Measurements from ENCODE around the gene UBLCP1. TPM values are rescaled to one million over a fixed set of nuclear protein-coding genes. Genes with fewer than 3 reads are reported as not detected.

UBLCP1 gene
- total and polyA plus RNA-seq, 11 donors, result 11.9 to 20.4 (median 14.4) TPM

GRCh38 chr5:159319832-159320231 is 56.7 kb downstream of the UBLCP1 start:
- intact Hi-C loops (cut with DNase I), result loop anchor here in 4 of 10 donors (5.0 to 10.0 kb wide), 2 partner anchors 163 to 165 kb away; no protein-coding TSS in a partner anchor
- ATAC-seq, result no peak
- no peaks in the 10 kb centered on the region for H3K9me3 ChIP-seq
- TF ChIP-seq POLR2A (IDR thresholded peaks at IDR 0.05) (no peak), CTCF (IDR thresholded peaks at IDR 0.05) (no peak)
- no peaks in the 10 kb centered on the region for H3K27me3 ChIP-seq
- no peaks in the 10 kb centered on the region for H3K4me1 ChIP-seq
- no peaks in the 10 kb centered on the region for H3K36me3 ChIP-seq
- DNase-seq, result no peak
- H3K4me3 ChIP-seq, result no peak overlapping the region
- no peak overlapping the region for H3K27ac ChIP-seq
- WGBS, 4 donors, result 36 to 60% (median 49%) methylated on average over 2 of the region's 2 CpGs

GRCh38 chr5:159322180-159322579 is 59.1 kb downstream of the UBLCP1 start:
- DNase-seq (no peak), ATAC-seq (no peak)
- Histone ChIP-seq H3K9me3 (no peaks in the 10 kb centered on the region), H3K27ac (no peak overlapping the region), H3K27me3 (peaks cover 0 to 9% (median 0%) of the 10 kb centered on the region in 9 donors), H3K36me3 (no peaks in the 10 kb centered on the region), H3K4me3 (no peak overlapping the region), H3K4me1 (no peaks in the 10 kb centered on the region)
- intact Hi-C loops (cut with DNase I), result no loop called here
- 86 to 90% (median 88%) methylated on average over 6 of the region's 6 CpGs for WGBS, 4 donors
- TF ChIP-seq POLR2A (IDR thresholded peaks at IDR 0.05) (no peak), CTCF (IDR thresholded peaks at IDR 0.05) (no peak)

- WGBS, 4 donors, result 93 to 95% (median 94%) methylated on average over 3 of the region's 3 CpGs
- intact Hi-C loops (cut with DNase I), result no loop called here
- Histone ChIP-seq H3K27me3 (peaks cover 0 to 19% (median 0%) of the 10 kb centered on the region in 9 donors), H3K4me1 (no peaks in the 10 kb centered on the region), H3K9me3 (no peaks in the 10 kb centered on the region), H3K36me3 (no peaks in the 10 kb centered on the region), H3K4me3 (no peak overlapping the region), H3K27ac (no peak overlapping the region)
- ATAC-seq (no peak), DNase-seq (no peak)
- TF ChIP-seq CTCF (IDR thresholded peaks at IDR 0.05) (no peak), POLR2A (IDR thresholded peaks at IDR 0.05) (no peak)
Observed at GRCh38 chr5:159324102-159324755, 61.1 kb downstream of the UBLCP1 start.

- no peaks in the 10 kb centered on the region for H3K9me3 ChIP-seq
- DNase-seq (no peak), ATAC-seq (no peak)
- 66 to 85% (median 80%) methylated on average over 4 of the region's 4 CpGs for WGBS, 4 donors
- intact Hi-C loops (cut with DNase I), result no loop called here
- no peak for TF ChIP-seq CTCF (IDR thresholded peaks at IDR 0.05)
- no peak for TF ChIP-seq POLR2A (IDR thresholded peaks at IDR 0.05)
- no peaks in the 10 kb centered on the region for H3K36me3 ChIP-seq
- no peak overlapping the region for H3K4me3 ChIP-seq
- H3K4me1 ChIP-seq, result no peaks in the 10 kb centered on the region
- H3K27ac ChIP-seq, result no peak overlapping the region
- peaks cover 0 to 19% (median 0%) of the 10 kb centered on the region in 9 donors for H3K27me3 ChIP-seq
Observed at GRCh38 chr5:159324986-159325385, 61.9 kb downstream of the UBLCP1 start.

Data from heart left ventricle (tissue), 16 donors.